Lung microvascular endothelial cell (primary cell): Measurements from ENCODE around the gene PLXDC2. TPM values are rescaled to one million over a fixed set of nuclear protein-coding genes. Genes with fewer than 3 reads are reported as not detected.
"Not testable (repeated sequence)": the region's sequence is repeated elsewhere in the genome, so short reads cannot be mapped to it uniquely, and the experiment has no call there.

ENCODE experiments used
- DNase-seq, 2 donors: peaks; one replicate each; pipeline versions ENCODE4 v3.0.0 to v3.0.0-alpha.2; 2010; ENCODE audit warnings: low read depth in 2 of 2
- total RNA-seq: library from RNA; depleted of rRNA; stranded (reverse); fragments of >200 nt; gene quantifications from 2 replicates; pipeline ENCODE4 v1.2.1, GENCODE V29; 2014

Gene PLXDC2
- total RNA-seq, 1 donor from 2014 or later = 9.1 TPM

DNA sequence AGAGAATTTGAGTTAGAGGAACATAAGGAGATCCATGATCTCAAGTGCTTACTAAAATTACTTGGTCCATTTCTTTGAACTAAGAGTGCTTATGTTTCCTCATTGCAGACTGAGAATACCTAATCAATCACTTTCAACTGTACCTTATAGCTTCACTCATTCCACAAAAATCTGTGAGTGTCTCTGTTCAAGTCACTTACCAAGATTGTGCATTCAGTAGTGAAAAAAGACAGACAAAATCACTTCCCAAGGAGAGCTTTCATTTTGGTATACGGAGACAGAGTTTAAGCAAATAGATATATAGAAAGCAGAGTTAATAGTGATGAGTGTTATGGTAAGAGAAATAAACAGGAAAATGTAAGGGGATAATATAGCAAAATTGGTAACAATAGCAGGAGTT lies 364.5 kb downstream of the PLXDC2 start:
- no peak for DNase-seq

DNA sequence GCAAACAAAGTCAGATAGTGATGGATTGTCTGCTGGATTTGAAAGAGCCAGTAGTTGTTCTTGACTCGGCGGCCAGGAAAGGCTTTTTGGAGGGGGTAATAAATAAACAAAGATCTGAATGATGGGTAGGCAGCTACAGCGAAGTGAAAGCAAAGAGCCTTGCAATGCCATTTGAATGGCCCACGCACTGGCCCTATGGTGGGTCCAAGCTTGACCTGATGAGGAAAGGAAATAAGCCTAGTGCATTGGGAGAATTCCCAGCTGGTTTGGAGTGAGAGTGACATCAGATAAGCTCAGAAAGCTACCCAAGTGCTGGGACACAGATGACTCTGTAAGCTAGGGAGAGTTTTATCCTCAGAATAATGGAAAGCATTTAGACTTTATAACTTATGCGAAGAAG lies 365.2 kb downstream of the PLXDC2 start:
- DNase-seq = no peak

DNA sequence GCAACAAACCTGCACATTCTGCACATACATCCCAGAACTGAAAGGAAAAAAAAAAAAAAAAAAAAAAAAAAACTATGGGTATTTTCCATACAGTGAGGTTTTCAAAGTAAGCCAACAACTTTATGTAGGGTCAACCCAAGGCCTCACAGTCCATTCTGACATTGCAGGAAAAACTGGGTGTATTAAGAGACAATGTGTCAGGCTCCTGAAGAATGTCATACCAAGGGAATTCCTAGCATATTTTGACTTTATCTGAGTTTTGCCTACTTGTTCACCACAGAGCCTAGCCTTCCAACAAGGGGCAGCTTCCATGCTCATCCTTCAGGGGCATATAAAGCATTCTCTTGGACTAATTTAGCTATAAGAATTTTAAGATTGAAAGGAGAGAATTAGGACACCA lies 368.9 kb downstream of the PLXDC2 start:
- no peak for DNase-seq

DNA sequence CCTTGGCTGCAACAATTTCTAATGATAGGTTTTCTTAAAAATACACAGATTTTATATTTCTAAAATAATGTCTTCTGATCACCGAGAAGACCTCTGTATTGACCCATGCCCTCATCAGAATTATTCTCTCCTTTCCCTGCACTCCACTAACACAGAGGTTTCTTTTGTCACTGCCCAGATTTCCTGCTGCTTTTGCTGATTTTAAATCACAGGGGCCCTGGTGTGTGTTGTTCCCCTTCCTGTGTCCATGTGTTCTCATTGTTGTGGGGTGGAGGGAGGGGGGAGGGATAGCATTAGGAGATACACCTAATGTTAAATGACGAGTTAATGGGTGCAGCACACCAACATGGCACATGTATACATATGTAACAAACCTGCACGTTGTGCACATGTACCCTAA lies 375.2 kb downstream of the PLXDC2 start:
- DNase-seq = not testable (repeated sequence)

DNA sequence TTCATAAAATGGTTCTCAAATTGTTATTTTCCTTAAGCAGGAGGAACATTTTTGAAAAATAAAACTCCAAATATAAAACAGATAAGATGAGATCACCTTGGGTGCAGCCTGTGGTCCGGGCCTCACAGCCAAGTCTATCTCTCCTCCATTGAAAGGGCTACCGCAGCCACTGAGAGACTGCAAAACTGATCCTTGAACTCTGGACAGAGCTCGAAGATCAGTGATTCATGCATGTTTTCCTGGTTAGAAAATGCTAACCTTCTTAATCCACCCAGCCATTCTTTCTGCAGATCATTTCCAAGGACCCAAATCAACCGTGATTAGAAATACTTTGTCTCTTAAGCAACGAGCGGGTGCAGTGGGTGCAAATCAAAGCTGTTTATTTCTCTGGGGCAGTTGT lies 378.8 kb downstream of the PLXDC2 start:
- no peak for DNase-seq

DNA sequence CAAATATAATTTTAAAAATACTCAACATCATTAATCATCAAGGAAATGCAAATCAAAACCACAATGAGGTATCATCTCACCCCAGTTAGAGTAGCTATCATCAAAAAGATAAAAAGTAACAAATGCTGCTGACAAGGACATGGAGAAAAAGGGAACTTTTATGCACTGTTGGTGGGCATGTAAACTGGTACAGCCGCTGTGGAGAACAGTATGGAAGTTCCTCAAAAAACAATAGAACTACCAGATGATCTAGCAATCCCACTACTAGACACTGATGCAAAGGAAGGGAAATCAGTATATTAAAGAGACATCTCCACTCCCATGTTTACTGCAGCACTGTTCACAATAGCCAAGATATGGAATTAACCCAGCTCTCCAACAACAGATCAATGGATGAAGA lies 384.5 kb downstream of the PLXDC2 start:
- no peak for DNase-seq

DNA sequence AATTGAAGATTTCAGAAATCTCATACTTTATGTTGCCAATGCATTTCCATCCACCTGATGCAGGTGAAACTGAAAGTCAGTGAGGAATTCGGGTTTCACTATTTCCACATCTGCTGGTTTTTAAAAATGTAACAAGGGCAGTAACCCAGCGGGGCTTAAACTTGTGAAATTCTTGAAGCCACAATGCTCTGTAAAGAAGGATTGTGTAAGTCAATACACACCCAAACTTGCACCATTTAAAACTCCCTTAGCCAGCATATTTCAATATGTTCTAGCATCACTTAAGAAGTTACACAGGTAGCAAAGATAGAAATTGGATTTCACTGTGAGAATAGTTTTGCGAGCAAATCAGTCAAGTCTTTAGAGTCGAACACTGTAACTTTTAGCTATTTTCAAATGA lies 386.1 kb downstream of the PLXDC2 start:
- DNase-seq = no peak

DNA sequence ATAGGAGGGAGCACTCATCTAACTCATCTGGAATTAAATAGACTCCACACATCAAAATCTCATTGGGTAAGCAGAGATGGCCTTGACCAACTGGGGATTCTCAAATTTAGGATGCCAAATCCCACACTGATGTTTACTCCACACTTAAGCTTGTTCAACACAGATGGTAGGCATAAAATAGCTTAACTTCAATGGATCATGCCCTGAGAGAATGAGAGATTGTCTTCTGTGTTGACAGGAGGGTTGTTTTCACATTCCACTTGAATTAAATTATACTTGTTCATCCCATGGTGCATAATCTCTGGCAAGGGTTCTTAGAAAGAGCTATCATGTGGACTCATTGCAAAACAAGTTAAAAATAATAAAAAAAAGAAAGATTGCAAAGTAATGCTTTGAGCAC lies 391.4 kb downstream of the PLXDC2 start:
- no peak for DNase-seq

DNA sequence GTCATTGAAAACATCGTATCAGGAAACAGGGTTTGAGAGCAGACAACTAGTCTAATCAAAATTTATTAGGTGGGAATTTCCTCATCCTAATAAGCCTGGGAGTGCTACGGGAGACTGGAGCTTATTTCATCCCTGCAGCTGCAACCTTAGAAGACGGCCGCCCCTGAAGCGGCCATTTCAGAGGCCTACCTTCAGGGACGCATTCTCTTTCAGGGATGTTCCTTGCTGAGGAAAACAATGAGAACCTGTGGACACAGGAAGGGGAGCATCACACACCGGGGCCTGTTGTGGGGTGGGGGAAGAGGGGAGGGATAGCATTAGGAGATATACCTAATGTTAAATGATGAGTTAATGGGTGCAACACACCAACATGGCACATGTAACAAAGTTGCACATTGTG lies 392.9 kb downstream of the PLXDC2 start:
- not testable (repeated sequence) for DNase-seq

DNA sequence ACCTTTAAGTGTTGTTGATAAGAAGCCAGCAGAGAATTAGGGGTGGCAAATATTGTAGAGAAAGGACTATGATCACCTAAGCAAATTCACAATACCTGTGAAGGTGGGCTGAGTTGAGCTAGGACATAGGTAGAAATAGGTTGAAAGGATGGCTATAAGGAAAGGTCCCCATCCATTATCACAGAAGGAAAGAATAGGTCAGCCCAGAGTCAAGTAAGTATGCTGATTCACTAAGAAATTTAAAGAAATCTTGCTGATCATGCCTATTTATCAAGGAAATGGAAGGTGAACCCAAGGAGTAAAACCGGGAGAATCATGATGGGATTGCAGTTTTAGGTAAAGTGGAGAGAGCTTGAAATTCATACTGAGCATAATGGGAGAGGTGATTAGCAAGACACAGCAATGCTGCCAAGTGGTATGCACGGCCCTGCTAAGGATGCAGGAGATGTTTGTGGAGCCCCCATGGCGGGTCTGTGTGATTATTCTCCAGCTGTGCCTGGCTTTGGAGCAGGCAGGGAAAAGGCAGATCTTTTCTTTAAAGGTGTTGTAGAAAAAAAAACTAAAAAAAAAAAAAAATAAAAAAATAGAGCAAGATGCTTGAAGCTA lies 399.4 kb downstream of the PLXDC2 start:
- DNase-seq = no peak

DNA sequence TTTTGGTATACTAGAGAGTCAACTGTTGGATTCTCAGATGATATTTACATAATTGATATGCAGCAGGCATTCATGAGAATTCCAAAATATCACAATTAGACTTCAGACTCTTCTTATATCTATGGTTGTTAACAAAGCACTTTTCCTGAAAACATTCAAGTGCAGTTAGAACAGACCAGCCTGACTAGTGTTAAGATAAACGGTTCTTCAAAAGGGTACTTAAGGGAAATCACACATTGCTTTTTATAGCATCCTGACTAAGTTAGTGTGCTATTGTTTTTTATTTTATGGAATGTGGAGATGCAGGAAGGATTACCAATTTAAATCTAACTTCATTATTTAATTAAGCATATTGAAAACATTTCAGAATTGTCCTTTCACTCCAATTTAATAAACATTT lies 405.1 kb downstream of the PLXDC2 start:
- no peak for DNase-seq

DNA sequence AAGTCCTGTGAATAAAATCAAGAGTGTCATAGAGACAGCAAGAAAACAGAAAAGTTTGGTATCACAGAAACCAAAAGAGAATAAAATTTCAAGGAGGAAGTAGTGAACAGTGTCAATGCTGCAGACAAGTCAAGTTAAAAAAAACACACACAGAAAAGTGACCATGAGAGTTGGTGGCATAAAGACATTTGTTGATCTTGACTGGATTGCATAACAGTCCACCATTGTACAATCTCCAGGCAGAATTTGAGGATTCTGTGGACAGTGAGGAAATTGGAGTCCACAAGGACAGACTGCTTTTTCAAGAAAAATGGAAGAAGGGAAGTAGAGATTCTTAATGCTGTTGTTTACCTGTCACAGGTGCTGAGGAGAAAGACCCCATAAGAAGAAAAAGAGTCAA lies 412.5 kb downstream of the PLXDC2 start:
- no peak for DNase-seq

DNA sequence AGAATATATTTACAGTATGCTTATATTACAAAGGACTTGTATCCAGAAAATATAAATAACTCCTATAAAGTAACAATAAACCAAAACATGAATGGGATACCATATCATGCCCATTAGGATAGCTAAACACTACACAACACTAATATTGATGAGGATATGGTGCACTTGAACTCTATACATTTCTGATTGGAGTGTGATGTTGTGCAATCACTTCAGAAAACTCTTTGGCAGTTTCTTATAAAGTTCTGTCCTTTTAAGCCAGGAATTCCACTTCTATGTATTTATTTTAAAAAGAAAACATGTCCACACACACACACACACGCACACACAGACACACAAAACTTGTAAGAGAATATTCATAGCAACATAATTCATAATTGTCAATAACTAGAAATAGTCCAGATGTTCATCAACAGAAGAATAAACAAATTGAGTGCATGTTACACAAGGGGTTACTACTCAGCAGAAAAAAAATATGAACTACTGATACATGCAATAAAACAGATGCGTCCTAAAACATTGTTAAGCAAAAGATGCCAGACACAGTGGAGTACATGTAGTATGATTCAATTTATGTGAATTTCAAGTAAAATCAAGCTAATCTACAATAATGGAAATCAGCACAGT lies 416.0 kb downstream of the PLXDC2 start:
- DNase-seq = no peak

DNA sequence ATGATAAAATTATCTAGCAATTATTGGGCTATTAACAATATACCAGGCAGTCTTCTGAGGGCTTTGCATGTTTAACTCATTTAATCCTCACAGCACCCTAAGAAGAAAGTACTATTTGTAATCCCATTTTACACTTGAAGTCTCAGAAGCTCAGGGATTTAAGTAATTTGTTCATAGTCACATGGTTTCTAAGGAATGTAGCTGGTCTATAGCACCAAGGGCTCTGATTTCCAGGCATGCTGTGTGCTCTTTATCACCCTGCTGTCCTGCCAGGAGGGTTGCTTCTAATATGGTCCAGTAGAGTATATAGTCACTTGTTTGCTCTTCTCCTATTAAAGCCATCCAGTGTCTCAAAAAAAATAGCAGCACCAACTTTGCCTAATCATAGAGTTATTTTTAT lies 417.2 kb downstream of the PLXDC2 start:
- DNase-seq = no peak

DNA sequence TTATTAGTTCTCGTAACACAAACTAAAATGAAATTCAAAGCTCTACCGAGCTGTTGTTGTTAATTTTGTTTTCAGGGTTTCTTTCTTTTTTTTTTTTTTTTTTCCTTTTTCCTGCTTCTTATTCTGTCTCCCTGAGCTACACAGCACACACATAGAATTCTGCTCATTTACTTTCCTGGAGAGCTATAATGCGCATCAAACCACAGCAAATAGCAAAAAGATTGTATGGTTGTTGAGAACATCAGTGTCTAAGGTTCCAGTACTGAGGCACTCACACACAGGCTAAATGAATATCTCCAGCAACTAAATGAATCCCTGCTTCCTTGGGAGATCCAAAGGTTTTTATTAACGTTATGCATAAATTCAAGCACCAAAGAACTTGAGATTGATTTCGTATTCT lies 418.3 kb downstream of the PLXDC2 start:
- no peak for DNase-seq

DNA sequence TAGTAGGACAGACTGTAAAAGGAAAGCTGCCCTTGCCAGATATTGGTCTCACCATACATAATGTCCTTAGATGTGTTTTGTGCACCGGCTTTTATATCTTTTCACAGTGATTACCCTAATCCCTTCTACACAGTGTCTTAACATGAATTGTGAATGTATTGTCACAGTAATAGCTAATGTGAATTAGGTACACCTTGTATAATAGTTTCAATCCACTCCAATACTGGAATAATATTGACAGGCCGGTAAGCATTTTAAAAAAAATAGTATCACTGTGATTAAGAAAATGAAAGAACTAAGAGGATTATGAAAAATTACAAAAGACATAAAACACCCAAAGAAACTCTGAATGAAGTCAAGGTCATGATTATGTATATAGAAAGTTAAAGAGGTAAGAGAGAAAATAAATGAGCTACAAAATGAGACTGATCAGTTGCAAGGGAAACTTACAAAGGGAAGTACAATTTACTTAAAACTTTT lies 420.9 kb downstream of the PLXDC2 start:
- no peak for DNase-seq

DNA sequence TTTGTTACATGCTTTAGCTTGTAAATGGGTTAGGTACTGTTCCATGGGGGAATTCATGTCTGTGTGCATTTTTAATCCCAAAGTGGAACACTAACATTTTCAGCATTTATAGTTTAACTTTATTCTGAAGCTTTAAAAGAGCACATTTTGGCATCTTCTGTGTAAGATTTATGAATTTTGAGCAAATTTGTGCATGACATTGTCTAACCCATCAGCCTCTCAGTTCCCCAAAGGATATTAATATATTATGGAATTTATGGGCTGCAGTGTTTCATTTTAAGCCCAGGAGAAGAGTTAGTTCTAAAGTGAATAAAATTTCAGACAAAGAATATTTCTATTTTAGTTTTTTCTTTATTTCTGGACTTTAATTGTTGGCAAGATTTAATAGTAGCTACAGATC lies 421.4 kb downstream of the PLXDC2 start:
- DNase-seq = no peak

DNA sequence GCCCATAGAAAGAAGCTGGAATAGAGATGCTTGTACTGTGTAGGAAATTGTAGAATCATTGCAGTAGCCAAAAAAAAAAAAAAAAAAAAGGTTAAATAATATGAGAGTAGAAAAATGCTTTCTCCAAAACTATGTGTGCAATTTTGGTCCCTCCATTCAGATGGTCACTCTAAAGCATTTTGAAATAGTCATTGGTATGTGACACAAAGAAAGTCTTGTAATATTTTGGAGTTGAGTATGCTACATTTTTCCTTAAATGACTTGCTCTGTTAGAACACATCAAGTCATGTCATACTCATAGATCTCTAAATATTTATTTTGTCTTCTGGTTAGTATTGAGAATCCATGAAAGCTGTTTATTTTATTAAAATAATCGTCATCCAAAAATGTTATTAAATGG lies 424.4 kb downstream of the PLXDC2 start:
- no peak for DNase-seq

DNA sequence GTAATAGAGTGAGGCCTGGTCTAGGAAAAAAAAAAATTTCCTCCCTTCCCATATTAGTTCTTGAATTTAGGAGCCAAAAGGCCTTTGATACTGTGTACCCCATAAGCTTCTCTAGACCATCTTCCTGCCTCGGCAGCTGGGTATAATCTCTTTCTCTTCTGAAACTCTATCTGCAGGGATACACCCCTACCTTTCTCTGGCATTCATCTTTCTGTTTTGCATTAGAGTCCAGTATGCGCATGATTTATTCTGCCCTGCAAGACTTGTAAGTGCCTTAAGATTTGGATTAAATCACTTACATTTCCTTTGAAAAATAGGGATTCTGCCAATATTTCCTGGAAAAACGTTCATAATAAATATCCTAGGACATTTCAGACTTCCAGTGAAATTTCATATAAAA lies 431.2 kb downstream of the PLXDC2 start:
- DNase-seq = no peak

DNA sequence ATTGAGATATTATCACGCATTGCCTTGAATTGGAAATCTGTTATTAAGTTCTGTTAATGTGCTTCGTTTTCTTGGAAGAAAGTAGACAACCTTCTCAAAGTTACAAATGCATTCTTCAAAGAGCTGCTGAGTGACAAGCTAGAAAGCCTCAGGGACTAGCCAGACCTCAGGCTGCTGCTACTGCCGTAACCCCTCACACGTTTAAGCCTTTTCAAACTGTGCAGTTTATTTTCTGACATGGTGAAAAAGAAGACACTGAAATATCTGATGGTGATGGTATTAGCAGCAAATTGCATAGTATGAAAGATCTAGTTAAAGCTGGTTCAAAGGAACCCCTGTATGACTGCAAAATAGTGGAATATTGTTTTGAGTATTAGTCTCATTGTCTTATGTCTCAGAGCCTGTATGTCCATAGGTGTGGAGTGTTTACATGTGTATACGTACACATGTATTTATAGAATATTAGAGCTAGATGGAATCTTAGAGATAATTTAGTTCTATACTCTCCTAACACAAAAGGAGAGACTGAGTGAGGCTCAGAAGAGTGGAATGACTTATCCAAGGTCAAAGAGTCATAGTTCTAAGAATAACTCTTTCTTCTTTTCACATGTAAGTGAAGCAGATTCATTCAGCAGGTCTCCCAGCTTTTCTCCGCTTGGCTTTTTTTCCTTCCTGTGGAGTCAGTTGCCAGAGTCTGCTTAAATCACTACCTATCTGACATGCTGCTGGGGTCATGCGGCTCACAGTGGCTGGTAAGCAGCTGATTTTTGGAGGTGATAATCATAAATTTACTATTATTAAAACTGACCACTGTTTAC lies 431.9 kb downstream of the PLXDC2 start:
- no peak for DNase-seq

DNA sequence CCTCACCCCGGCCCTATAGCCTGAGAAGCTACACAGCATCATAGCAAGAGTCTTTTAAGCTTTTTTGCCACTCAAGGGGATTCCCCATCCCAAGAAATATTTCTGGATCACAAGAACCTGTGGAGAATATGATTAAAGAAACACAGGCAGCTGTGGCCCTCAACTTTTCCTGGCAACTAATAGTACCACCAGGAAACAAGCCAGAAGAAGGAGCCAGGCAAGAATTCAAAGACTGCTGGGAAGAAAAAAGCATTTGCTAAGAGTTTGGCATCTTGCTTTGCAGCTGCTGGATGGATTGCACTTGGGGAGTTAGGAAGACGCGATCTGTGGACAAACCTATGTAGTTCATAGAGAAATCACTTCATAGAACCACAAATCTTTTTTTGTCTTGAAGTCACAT lies 437.8 kb downstream of the PLXDC2 start:
- DNase-seq = no peak

DNA sequence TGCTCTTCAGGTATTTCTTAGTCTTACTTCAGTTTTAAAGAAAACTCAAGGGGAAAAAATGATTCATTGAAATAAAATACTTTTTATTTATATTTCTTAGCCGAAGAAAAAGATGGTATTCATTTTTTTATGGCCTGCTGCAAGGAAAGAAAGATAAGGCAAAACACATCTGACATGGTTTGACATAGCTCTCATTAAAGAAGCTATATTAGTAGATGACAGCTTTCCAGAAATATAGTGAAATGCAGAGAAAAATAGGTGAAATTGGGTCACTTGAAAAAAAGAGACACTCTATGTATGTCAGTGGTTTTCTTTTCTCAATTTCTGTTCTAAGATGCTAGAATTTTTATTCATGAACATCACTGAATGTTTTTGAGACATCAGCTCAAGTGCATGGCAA lies 438.3 kb downstream of the PLXDC2 start:
- no peak for DNase-seq

DNA sequence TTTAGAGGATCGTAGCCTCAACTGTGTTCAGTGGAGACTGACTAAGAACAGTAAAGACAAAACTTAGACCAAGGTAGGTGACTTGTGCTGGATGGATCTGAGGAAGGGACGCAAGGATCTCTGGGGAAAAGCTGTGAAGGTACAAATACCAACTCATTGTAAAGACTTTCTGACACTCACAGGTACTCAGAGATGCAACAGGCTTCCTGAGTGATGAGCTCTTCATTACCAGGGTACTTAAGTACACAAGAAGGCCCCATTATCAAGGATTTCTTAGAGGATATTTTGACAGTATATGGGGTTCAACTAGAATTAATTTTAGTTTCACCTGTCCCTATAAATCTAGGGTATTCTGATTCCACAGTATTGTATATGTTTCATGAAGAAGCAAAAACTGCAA lies 440.7 kb downstream of the PLXDC2 start:
- no peak for DNase-seq
